Measurements from ENCODE around the gene ADGRA3.

DNA sequence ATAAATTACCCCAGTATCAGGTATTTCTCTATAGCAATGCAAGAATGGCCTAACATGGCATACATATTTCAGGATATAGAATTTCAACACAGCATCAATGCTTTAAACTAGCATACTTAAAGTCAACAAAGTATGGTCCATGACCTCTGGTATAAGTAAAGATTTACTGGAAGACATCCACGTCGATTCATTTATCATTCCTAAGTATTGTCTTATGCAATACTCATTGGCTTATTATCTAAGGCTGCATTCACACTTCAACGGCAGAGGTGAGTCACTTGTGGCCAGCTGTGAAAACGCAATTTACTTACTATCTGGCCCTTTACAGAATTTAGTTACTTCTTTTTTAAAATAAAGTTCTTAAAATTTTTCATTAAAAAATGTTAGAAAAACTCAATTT is 42.6 kb downstream of the ADGRA3 start:
- TF ChIP-seq, protein P1, sequence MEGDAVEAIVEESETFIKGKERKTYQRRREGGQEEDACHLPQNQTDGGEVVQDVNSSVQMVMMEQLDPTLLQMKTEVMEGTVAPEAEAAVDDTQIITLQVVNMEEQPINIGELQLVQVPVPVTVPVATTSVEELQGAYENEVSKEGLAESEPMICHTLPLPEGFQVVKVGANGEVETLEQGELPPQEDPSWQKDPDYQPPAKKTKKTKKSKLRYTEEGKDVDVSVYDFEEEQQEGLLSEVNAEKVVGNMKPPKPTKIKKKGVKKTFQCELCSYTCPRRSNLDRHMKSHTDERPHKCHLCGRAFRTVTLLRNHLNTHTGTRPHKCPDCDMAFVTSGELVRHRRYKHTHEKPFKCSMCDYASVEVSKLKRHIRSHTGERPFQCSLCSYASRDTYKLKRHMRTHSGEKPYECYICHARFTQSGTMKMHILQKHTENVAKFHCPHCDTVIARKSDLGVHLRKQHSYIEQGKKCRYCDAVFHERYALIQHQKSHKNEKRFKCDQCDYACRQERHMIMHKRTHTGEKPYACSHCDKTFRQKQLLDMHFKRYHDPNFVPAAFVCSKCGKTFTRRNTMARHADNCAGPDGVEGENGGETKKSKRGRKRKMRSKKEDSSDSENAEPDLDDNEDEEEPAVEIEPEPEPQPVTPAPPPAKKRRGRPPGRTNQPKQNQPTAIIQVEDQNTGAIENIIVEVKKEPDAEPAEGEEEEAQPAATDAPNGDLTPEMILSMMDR (IDR thresholded peaks at IDR 0.05): no peak
- TF ChIP-seq POLR2A (IDR thresholded peaks at IDR 0.05): no peak
